ENCODE measurements around the gene TMEM156. TPM values are rescaled to one million over a fixed set of nuclear protein-coding genes. Genes with fewer than 3 reads are reported as not detected.
"Not testable (repeated sequence)": the region's sequence is repeated elsewhere in the genome, so short reads cannot be mapped to it uniquely, and the experiment has no call there.

The TMEM156 gene
- total RNA-seq, 6 donors from 2014 or later: 0.30 to 1.8 (median 1.0) TPM; not detected in 1

DNA sequence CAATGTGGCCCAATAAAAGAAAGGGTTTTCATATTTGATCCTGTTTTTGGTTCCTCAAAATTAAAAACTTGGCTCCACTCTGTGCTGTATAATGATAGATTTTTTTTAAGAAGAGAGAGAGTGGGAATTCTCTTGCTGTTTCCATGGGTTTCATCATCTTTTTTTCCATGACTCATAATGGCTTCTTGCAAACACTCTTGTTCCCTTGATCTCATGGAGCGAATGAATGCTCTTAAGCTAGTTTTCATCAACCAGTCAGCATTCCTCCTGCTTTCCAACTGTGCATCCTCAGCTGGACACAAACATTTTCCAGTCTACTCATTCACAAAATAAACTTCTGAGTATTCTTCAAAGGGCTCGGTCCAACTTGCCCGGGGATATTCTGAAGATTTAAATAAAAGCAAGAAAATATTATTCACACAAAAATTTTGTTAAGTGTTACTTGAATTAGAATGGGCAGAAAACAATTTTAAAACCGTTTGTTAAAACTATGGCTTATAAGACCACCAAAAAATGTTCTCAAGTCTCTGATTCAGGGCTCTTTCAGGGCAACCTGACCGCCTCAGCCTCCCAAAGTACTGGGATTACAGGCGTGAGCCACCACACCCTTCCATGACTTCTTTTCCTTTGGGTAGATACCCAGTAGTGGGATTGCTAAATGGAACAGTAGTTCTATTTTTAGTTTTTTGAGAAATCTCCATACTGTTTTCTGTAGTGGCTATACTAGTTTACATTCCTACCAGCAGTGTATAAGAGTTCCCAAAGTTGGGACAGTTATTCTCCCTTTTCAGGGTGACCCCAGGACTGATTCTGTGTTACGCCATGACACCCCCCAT lies 64.7 kb downstream of the TMEM156 start:
- Histone ChIP-seq H3K36me3 (no peaks in the 10 kb centered on the region), H3K9me3 (no peaks in the 10 kb centered on the region), H3K4me3 (no peak overlapping the region), H3K27ac (no peak overlapping the region), H3K4me1 (no peaks in the 10 kb centered on the region), H3K27me3 (no peaks in the 10 kb centered on the region)
- DNase-seq (no peak), ATAC-seq (ENCODE audit: low FRiP score in 2 of 2) (peak in 1 of 2 donors; percentile 87)
- WGBS, 2 donors: 91 to 93% methylated on average over 7 of the region's 7 CpGs
- TF ChIP-seq POLR2A (IDR thresholded peaks at IDR 0.05) (no peak), EP300 (IDR thresholded peaks at IDR 0.05) (no peak), POLR2AphosphoS5 (IDR thresholded peaks at IDR 0.05) (no peak)
- TF ChIP-seq, protein P1, sequence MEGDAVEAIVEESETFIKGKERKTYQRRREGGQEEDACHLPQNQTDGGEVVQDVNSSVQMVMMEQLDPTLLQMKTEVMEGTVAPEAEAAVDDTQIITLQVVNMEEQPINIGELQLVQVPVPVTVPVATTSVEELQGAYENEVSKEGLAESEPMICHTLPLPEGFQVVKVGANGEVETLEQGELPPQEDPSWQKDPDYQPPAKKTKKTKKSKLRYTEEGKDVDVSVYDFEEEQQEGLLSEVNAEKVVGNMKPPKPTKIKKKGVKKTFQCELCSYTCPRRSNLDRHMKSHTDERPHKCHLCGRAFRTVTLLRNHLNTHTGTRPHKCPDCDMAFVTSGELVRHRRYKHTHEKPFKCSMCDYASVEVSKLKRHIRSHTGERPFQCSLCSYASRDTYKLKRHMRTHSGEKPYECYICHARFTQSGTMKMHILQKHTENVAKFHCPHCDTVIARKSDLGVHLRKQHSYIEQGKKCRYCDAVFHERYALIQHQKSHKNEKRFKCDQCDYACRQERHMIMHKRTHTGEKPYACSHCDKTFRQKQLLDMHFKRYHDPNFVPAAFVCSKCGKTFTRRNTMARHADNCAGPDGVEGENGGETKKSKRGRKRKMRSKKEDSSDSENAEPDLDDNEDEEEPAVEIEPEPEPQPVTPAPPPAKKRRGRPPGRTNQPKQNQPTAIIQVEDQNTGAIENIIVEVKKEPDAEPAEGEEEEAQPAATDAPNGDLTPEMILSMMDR (IDR thresholded peaks at IDR 0.05): no peak

DNA sequence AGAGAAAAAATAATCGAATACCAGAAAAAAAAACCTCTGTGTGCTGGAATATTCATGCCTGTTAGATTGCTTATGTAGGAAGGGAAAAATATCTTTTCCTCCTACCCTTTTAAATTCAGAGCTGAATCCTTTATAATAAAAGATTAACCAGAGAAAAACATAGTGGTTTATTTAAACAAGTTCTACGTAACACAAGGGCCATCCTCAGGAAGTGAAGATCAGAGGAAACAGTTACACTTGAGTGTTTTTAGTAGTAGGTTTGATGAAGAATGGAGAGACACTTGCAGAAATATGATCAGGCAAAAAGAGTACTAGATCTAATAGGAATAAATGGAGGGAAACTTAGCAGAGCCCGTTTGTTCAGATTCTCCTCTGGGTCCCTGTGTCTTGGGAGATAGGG lies 66.3 kb downstream of the TMEM156 start:
- H3K27me3 ChIP-seq: no peaks in the 10 kb centered on the region
- H3K36me3 ChIP-seq: no peaks in the 10 kb centered on the region
- no peaks in the 10 kb centered on the region for H3K4me1 ChIP-seq
- no peak overlapping the region for H3K27ac ChIP-seq
- H3K4me3 ChIP-seq: no peak overlapping the region
- no peaks in the 10 kb centered on the region for H3K9me3 ChIP-seq
- TF ChIP-seq POLR2AphosphoS5 (IDR thresholded peaks at IDR 0.05) (no peak), POLR2A (IDR thresholded peaks at IDR 0.05) (no peak), EP300 (IDR thresholded peaks at IDR 0.05) (no peak)
- TF ChIP-seq, protein P1 (IDR thresholded peaks at IDR 0.05): no peak
- no peak for ATAC-seq (ENCODE audit: low FRiP score in 2 of 2)
- 61 to 68% methylated on average over 3 of the region's 3 CpGs for WGBS, 2 donors
- DNase-seq: no peak

- Histone ChIP-seq H3K27me3 (no peaks in the 10 kb centered on the region), H3K4me1 (no peaks in the 10 kb centered on the region), H3K9me3 (no peaks in the 10 kb centered on the region), H3K4me3 (no peak overlapping the region), H3K36me3 (no peaks in the 10 kb centered on the region), H3K27ac (no peak overlapping the region)
- TF ChIP-seq POLR2AphosphoS5 (IDR thresholded peaks at IDR 0.05) (no peak), EP300 (IDR thresholded peaks at IDR 0.05) (no peak), POLR2A (IDR thresholded peaks at IDR 0.05) (no peak)
- no peak for DNase-seq
- 76 to 80% methylated on average over 11 of the region's 11 CpGs for WGBS, 2 donors
- ATAC-seq (ENCODE audit: low FRiP score in 2 of 2): no peak
Observed at GRCh38 chr4:38964942-38965775, 67.0 kb downstream of the TMEM156 start.

GRCh38 chr4:38959248-38959647 lies 73.0 kb downstream of the TMEM156 start:
- not testable (repeated sequence) for H3K27ac ChIP-seq; H3K27me3 ChIP-seq; H3K4me1 ChIP-seq; H3K4me3 ChIP-seq; ATAC-seq (ENCODE audit: low FRiP score in 2 of 2); DNase-seq; H3K36me3 ChIP-seq; H3K9me3 ChIP-seq
- WGBS, 2 donors: 96 to 97% methylated on average over 5 of the region's 5 CpGs

- 86 to 91% methylated on average over 4 of the region's 4 CpGs for WGBS, 2 donors
- TF ChIP-seq POLR2A (IDR thresholded peaks at IDR 0.05): no peak
- TF ChIP-seq, protein P1 (IDR thresholded peaks at IDR 0.05): no peak
- no peak for TF ChIP-seq EP300 (IDR thresholded peaks at IDR 0.05)
- Histone ChIP-seq H3K27me3 (no peaks in the 10 kb centered on the region), H3K4me1 (no peaks in the 10 kb centered on the region), H3K27ac (no peak overlapping the region), H3K4me3 (no peak overlapping the region), H3K9me3 (no peaks in the 10 kb centered on the region), H3K36me3 (no peaks in the 10 kb centered on the region)
- no peak for DNase-seq
- ATAC-seq (ENCODE audit: low FRiP score in 2 of 2): no peak
Observed at GRCh38 chr4:38958453-38959190, 73.6 kb downstream of the TMEM156 start.

Measured in upper lobe of left lung (tissue), 6 donors.